GM19025 (cell line): Measurements from ENCODE around the gene GSG1.
"Not testable (repeated sequence)": the region's sequence is repeated elsewhere in the genome, so short reads cannot be mapped to it uniquely, and the experiment has no call there.

Experiments used
- ATAC-seq: cut with Tn5 transposase; IDR thresholded peaks from one replicate; pipeline ENCODE4 v1.9.1; 2021; ENCODE audit warnings: mild to moderate bottlenecking, low read depth, moderate library complexity; ENCODE audit not compliant: unreplicated experiment

GSG1 gene

GRCh38 chr12:13066459-13066858, 37.0 kb downstream of the GSG1 start:
- ATAC-seq = no peak

- ATAC-seq = no peak
These were observed 37.5 kb downstream of the GSG1 start for GRCh38 chr12:13066014-13066413.

- no peak for ATAC-seq
These were observed 40.8 kb downstream of the GSG1 start for GRCh38 chr12:13062669-13063068.

GRCh38 chr12:13061377-13061776, 42.1 kb downstream of the GSG1 start:
- ATAC-seq = no peak

- ATAC-seq = no peak
These were observed 42.9 kb downstream of the GSG1 start for GRCh38 chr12:13060581-13060980.

GRCh38 chr12:13053617-13054016, 49.9 kb downstream of the GSG1 start:
- ATAC-seq = not testable (repeated sequence)

DNA sequence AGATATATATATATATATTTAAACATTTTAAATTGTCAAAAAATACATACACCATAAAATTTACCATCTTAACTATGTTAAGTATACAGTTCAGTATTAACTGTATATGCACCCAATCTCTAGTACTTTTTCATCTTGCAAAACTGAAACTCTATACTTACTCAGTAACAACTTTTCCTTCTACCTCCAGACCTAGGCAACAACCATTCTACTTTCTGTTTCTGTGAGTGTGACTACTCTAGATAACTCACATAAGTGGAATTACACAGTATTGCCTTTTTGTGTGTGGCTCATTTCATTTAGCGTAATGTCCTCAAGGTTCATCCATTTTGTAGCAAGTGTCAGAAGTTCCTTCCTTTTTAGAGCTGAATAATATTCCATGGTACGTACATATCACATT, 51.0 kb downstream of the GSG1 start:
- ATAC-seq = no peak

DNA sequence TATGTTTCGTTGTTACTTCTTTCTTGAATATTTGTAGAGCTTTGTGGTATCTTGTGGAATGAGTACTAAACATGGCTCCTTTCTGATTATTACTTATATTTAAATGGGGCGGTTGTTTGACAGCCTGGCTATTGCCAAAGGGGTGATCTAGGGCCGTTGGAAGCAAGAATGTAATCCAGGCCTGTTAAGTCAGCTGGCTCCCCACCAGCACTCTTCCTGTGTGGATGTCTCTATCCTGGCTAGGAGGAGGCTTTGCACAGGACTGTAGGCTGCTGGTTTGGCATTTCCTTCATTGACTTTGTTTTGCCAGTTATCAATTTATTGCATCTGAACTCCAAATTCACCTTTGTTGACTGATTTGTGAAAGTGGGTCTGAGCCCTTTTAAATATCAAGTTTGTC, 53.7 kb downstream of the GSG1 start:
- ATAC-seq = no peak

DNA sequence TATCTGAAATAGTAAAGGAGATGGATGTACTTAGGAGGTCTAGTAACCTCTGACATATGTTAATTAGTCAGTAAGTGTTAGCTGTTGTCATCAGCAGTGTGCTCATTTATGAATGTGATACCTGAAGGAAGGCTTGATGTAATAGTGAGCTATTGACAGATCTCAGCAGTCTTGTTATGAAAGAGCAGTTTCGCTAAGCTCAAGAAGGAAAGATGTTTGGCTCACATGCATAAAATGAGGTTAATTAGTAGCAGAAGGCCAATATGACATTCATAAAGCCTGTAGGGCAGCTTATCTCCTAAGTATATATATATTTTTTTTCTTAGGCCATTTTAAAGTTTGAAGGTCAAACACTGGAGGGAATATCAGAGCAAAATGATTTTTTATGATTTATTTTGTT, 56.5 kb downstream of the GSG1 start:
- ATAC-seq = no peak

DNA sequence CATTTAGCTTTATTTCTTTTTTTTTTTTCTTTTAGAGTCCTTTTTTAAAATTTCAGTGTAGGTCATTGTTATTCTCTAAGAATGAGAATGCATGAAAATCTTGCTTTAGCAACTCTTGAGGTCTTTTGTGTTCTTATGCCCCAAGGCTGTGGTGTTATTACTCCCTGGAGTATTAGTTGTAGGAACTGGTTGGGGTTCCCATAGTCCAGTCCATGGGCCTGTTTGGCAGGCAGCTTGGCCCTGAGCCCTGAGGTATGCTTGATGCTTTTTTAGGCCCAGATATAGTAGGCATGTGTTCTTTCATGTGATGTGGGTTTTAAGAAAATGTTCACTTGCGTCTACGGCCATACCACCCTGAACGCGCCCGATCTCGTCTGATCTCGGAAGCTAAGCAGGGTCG, 57.7 kb downstream of the GSG1 start:
- ATAC-seq = no peak

DNA sequence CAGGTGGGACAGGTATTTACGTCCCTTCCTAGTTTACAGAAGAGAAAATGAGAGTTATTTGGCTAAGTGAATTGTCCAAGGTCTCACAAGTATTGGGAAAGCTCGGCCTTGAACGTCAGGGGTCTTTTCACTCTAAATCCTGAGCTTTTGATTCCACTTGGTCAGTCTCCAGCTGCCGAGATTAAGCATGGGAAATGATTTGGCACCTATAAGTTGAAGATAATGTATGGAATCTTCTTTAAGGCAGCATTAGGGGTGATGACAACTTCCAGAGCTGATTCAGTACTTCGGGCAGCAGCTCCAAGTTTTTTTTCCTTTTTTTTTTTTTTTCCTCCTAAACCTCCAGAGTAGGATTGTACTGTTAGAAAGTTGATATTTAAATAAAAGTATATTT, 58.6 kb downstream of the GSG1 start:
- no peak for ATAC-seq

DNA sequence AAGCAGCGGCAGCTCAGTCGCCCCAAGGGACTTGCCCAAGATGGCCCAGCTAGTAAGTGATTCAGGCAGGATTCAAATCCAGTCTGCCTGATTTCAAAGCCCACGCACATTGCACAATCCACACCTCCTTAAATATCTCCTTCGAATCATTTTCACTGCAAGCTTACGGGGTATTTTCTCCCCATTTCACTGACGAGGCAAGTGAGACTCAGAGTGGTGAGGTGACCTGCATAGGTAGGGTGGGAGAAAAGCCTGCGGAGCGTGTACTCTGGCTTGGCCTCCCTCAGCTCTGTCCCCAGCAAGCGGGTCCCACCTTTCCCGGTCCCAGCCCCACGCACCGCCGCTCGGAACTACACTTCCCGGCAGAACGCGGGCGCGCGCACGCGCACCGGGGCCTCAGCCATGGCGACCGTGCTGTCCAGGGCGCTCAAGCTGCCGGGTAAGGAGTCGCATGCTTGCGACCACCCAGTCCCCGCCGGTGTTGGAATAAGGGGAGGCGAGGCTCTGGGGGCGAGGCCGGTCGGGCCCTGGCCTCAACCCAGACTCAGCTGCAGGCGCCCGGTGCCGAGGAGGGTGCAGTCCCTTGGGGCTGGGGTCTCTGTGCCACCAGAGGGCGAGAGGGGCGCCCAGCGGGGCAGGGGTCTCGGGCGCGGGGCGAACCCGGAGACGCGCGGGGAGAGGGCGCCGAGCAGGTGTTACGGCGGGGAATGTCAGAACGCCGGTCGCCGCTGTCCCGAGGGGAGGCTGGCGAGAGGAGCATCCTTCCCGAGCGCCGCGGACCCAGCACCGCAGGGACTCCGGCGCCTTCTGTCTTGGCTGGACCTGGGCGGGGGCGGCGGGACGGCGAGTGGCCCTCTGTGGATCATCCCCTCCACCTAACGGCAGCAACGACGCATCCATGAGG, 59.2 kb downstream of the GSG1 start, which contains the start of gene FAM234B:
TSS of gene FAM234B (plus strand) at position 380 of the 904 bp plus-strand sequence. CDS start at position 403, 23 bp downstream.
- ATAC-seq = peak; percentile 79

DNA sequence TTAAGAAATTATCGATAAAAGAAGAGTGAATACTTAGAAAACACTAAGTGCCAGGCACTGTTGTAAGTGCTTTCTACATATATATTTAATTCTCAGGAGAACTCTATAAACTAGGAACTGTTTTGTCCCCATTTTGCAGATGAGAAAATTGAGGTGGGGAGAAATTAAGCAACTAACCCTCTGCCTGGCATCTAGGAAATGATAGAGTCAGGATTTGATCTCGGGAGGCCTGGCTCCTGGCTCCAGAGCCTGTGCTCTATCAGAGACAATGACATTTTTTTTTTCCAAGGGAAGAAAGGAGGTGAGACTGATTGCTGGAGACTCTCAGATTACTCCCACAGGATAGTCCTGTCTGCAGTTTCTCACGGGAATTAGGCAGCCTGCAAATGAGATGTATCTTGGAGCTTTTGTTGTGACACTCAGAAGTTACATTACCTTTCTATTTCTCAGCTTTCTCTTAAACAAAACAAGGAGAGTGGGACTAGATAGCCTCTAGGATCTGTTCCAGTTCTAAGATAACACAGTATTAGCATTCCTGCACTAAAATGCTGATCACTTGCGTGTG, 60.7 kb downstream of the GSG1 start:
- no peak for ATAC-seq

- ATAC-seq = no peak
These were observed 62.2 kb downstream of the GSG1 start for GRCh38 chr12:13041224-13041623.

- ATAC-seq = no peak
These were observed 64.0 kb downstream of the GSG1 start for GRCh38 chr12:13039328-13039956.

DNA sequence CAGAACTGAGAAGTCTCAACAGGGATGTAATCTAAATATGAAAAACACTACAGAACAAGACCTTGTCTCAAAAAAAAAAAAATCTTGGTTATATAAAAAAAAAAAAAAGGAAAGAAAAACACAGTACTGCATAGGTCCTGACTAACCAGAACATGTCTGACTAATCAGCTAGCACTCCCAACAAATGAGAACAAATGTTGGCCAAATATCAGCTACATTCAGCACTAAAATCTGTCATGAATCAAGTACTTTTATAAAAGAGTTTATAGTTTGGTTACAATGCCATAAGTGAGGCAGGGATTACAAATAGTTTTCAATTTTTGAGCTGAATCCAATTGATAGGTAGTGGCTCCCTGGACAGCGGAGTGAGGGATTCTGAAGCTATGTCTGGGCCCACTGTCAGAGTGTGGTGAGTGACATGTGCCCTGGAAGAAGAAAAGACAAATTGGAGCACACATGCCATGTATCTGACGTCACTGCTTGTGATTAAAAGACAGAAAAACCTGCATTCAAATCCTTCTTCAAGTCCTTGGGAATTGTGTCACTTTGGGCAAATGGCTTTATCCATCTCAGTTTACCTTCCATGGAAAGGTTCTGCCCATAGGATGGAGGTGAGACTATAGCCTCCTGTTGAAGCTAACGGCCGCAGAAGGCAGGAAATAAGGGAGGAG, 64.8 kb downstream of the GSG1 start:
- no peak for ATAC-seq

DNA sequence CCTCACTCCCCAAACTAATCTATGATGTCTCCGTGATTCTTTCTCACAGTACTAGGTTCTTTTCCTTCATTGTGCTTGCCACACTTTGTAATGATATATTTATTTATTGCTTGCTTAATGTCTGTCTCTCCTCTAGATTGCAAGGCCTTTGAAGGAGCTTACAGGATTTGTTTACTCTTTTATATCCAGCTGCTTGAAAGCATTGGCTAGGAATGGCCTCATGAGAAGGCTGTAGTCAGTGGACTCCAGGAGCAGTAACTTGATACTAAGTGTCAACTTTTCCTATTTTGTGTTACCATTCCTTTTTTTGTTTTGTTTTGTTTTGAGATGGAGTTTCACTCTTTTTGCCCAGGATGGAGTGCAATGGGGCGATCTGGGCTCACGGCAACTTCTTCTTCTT, 66.6 kb downstream of the GSG1 start:
- ATAC-seq = no peak

GRCh38 chr12:13035335-13035734, 68.1 kb downstream of the GSG1 start:
- ATAC-seq = not testable (repeated sequence)
